HCT116 (cell line): ENCODE data around the gene A2M.

ENCODE experiments used
- CEBPB ChIP-seq: IDR thresholded peaks from 2 replicates; pipeline ENCODE4 v1.6.1; 2012; ENCODE audit warnings: low read depth
- CTCF ChIP-seq, 3 experiments: fragments of 200-600 bp in 1 of 3; sonication (generic) in 1 of 3; IDR thresholded peaks in 2 of 3; conservative IDR thresholded peaks in 1 of 3; 2 replicates each; pipeline ENCODE4 v1.5.1; 2012 to 2017; ENCODE audit warnings: low read depth in 2 of 3, low read length in 2 of 3, antibody characterized with exemption in 1 of 3, borderline replicate concordance in 1 of 3, control low read depth in 1 of 3, mild to moderate bottlenecking in 1 of 3, mixed read lengths in 1 of 3, mixed run types in 1 of 3, moderate library complexity in 1 of 3; ENCODE audit not compliant: insufficient read depth in 1 of 3
- EGR1 ChIP-seq: IDR thresholded peaks from 2 replicates; pipeline ENCODE4 v1.6.1; 2012; ENCODE audit warnings: low read depth
- MAX ChIP-seq: IDR thresholded peaks from 2 replicates; pipeline ENCODE4 v1.6.1; 2012
- POLR2A ChIP-seq: IDR thresholded peaks from 2 replicates; pipeline ENCODE4 v1.7.0; 2011; ENCODE audit warnings: borderline replicate concordance; ENCODE audit not compliant: insufficient read depth, insufficient read length; ENCODE audit errors: extremely low read depth
- POLR2AphosphoS5 ChIP-seq: IDR thresholded peaks from 2 replicates; pipeline ENCODE4 v1.6.1; 2011; ENCODE audit warnings: mild to moderate bottlenecking, low read depth, low read length, moderate library complexity
- REST ChIP-seq: IDR thresholded peaks from 2 replicates; pipeline ENCODE4 v1.6.1; 2012; ENCODE audit warnings: low read depth
- ZNF274 ChIP-seq: fragments of 200-500 bp; sonication (Bioruptor generic); IDR thresholded peaks from 2 replicates; pipeline ENCODE4 v1.6.1; 2014; ENCODE audit warnings: mild to moderate bottlenecking, low read depth, low read length, inconsistent platforms

- TF ChIP-seq CTCF (IDR thresholded peaks at IDR 0.05 in 2 of 3, conservative IDR thresholded peaks at IDR 0.05 in 1 of 3; ENCODE audit: borderline replicate concordance in 1 of 3, insufficient read depth in 1 of 3, low read depth in 2 of 3, low read length in 2 of 3) (no peak), POLR2A (no peak), MAX (no peak), POLR2AphosphoS5 (no peak), REST (no peak), ZNF274 (no peak), EGR1 (no peak), CEBPB (no peak)
These were observed 65.1 kb downstream of the A2M start for GRCh38 chr12:9050521-9051157.
